NCI-H2227 treated with DMSO at 0.1 percent for 48 hours (cell line): ENCODE measurements around the gene RPS19.
"Not testable (repeated sequence)": the region's sequence is repeated elsewhere in the genome, so short reads cannot be mapped to it uniquely, and the experiment has no call there.

Experiments
- DNase-seq: peaks from one replicate; lab custom pipeline; 2025; lab: John Stamatoyannopoulos, UW

Gene RPS19

DNA sequence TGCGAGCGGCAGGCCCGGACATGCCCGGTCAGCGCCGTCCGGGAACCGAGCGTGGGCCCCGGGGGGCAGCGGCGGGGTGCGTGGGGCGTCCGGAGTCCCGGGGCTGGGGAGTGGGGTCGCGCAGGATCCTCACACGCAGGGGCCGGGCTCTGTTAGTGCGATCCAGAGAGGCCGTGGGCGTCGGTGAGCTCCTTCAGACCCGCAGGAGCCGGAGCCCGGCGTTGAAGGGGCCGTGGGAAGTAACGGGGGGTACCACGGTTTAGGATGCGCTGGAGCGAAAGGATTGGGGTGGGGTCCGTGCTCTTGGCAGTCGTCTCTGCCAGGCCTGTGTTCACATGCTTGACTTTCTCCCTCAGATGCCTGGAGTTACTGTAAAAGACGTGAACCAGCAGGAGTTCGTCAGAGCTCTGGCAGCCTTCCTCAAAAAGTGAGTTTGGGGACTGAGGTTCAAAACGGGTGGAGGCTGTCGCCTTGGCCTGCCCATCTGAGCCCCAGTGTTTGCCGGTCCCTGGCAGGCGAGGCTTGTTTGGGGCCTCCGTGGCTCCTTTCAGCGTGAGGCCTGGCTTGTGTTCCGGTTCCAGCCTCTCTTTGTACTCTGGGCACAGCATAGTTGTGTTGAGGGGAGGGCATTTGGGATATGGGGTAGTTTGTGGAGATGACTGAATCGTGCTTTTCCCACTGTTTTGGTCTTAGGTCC, 512 bp downstream of the RPS19 start:
- DNase-seq: no peak

DNA sequence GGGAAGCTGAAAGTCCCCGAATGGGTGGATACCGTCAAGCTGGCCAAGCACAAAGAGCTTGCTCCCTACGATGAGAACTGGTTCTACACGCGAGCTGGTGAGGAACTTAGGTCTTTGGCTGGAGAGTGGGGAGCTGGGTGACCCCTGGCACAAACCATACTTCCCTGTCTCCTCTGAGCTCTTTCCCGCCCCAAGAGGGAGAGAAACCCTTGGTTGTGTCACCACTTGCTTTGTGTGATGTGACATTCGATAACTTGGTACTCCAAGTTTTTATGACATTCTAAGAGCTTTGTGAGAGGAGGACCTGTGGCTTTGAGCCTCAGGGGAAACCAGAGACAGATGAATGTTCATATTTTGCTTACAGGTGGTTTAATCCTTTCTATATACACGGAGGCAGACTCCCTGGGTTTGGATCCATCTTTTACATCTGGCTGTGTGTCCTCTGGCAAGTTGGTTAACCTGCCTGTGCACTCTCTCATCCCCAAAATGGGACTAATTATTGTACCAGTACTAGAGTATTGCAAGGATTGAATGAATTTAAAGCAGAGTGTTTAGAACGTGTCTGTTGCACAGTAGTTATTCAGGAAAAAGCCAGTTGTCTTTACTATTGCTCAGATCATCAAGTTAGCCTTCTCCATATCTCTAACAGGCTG, 1.2 kb downstream of the RPS19 start:
- DNase-seq: no peak

DNA sequence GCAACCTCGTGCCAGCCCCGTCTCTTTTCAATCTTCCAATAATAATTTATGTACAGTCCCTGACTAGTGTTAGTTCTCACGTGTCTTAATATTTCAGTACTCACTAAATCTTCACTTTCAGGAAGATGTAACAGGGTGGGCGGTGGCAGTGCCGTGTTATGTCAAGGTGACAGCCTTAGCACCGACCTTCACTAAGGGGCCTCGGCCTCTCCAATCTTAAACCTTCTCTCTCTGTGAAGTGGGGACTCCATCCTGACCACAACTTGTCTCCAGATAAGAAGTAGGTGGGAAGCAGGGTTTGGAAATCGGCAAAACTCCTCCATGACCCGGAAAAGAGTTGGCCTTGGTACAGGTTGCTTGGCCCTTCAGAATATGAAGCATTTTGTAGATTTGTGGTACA, 1.8 kb downstream of the RPS19 start:
- DNase-seq: no peak

DNA sequence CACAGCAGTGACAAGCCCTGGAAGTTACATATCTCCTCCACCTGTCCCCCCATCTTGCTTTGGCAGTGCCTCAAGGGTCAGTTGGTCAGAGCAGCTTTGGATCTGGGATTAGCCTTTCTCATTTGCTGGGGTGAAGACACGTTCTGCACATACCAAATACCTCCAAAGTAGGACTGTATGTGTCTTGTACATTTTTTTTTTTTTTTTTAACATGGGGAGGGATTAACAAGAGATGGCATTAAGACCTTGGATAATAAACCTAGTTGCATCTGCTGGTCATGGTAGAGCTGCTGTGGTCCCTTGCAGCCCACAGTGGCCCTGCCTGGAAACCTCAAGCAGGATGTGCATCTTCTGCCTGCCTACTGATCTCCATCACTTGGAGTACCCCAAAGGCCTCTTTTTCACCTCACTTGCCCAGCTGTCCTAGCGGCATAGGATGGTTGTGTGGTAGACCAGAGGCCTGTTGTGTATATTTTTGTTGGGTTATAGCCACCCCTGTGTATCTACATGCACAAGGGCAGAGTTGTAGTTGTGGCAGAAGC, 2.5 kb downstream of the RPS19 start:
- DNase-seq: no peak

DNA sequence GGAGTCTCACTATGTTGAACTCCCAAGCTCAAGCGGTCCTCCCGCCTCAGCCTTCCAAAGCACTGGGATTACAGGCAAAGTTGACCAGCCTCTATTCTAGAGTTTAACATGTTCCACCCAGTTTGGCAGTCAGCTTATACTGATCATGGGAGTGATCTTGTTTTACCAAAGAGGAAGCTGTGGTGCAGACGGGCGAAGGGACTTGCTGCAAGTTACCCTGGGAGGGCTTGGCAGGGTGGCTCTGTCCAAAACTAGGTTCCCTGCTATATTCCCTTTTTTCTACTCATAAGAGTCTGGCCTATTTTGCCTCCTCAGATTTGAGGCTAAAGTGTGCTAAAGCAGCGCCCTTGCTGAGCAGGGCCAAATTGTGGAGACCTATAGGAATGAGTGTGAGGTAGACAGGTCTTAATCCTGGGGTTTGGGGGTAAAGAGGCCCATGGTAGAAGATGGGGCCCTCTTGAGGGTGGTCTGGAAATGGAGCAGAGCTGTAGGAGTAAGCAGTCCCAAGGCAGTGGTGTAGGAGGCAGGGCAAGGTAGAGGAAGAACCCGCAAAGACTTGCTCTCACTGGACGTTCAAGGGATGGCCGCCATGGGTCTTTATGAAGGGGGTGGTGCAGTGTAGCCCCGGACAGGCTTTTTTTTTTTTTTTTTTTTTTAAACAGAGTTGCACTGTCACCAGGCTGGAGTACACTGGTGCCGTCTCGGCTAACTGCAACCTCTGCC, 3.3 kb downstream of the RPS19 start:
- no peak for DNase-seq

DNA sequence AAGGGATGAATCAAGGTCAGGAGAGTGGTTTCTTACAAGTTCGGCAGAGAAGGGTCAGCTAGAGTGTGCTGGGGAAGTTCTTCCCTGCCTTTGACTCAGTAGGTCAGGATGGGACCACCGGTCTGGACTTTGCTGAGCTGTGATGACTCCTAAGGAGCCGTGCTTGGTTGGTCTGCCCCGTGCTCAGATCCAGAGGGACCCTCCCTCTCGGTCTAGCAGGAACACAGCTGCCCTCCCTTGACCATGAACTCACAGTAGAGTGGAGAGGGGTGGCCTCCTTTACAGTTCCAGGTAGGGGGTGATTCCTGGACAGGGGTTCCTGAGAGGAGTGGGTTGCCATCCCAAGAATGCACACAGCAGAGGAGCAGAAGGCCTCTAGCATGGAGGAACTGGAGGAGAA, 4.3 kb downstream of the RPS19 start:
- DNase-seq: no peak

DNA sequence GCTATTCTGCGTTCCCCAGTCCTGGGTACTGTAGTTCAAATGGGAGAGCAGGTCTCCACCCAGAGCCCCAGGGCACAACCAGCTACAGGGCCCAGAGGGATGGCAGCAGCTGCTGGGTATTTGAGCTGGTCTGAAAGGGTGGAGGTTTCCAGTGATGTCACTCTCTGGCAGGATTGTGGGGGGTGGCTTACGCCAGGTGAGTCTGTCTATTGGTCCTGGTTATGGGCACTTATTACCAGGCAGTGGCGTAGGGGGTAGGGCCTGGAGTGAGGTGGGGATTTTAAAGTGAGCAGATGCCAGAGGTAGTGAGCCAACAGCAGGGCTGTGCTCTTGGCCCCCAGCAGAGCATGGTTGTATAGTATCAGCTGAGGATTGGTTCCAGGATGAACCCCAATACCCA, 6.2 kb downstream of the RPS19 start:
- DNase-seq: no peak

DNA sequence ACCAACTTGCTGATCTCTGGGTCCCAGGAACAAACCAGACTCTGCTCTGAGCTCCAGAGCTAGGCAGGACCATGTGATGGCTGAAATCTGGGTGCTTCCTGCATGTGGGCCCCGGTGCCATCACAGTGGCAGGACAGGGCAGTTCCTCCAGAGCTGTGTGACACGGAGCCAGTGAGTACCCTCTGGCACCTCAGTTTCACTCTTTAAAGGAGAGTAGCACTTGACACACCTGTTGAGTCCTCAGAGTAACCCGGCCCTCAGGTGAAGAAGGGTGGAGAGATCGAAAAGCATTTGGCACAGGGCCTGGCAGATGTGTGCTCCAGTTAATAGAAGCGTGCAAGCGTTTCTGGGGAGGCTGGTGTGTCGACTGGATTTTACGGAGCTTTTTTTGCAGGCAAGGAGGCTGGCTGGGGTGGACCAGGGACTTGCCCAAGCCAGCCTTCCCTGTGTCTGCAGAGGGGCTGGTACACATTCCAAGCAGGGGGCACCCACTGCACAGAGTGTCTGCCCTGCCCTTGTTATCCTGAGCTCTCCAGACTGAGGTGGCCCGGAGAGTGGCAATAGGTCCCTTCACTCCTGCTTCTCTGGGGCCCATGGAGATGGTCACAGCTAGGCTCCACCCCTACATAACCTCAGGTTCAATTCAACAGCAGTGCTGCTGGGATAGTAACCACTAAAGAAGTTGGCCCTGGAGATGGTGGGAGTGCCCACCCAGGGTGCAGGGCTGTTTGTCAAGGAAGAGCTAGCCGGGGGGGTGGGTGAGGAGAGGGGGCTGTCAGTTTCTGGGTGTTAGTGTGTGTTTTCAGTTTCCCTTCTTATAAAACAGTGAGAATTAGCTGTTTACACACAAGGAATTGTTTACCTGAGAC, 8.3 kb downstream of the RPS19 start:
- no peak for DNase-seq

DNA sequence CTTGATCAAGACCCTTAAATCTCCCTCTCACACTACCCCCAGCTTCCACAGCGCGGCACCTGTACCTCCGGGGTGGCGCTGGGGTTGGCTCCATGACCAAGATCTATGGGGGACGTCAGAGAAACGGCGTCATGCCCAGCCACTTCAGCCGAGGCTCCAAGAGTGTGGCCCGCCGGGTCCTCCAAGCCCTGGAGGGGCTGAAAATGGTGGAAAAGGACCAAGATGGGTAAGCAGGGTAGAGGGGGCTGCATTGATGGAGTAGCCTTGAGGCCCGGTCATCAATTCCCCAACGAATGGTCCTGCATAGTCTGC, 8.9 kb downstream of the RPS19 start:
- no peak for DNase-seq

DNA sequence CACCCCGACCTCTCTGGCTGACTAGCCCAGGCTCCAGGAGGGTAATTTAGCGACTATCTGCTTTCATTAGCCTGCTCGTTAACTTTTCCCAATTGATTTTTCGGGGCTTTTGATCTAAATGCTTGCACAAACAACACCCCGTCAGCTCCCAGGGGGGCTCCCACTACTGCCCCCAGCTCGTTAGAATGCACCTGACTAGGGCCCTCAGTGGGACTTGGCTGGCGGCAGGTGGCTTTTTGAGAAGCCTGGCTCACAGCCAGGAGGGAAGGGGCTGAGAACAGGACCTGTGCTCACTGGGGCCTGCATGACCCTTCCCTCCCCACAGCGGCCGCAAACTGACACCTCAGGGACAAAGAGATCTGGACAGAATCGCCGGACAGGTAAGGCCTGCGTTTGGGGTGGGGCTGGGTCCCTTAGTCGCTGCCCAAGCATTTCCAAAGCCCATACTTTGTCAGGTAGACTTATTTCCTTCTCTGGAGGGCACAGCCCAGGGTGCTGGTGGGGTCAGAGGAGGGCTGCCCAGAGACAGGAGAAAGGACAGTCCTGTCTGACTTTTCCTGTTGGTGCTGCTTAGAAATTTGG, 9.4 kb downstream of the RPS19 start:
- no peak for DNase-seq

DNA sequence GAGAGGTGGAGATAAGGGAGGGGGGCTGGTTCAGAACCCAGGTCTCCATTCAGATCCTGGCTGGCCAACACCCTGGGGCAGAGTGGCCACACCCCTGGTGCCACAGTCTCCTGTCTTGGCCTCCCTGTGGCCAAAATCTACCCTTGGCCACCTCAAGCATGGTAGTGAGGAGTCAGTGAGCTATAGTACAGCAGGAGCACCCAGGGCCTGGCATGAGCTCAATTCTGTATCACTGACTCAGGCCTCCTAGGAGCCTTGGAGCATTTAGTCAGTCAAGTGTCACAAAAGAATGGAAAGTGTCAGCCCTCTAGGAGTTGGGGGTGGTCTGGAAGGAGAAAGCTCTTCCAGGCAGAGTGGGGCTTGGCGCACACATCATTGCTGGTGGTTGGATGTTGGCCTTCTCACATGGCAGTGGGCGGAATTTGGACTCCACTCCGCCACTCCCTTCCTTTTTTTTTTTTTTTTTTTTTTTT, 10.4 kb downstream of the RPS19 start:
- DNase-seq: no peak

DNA sequence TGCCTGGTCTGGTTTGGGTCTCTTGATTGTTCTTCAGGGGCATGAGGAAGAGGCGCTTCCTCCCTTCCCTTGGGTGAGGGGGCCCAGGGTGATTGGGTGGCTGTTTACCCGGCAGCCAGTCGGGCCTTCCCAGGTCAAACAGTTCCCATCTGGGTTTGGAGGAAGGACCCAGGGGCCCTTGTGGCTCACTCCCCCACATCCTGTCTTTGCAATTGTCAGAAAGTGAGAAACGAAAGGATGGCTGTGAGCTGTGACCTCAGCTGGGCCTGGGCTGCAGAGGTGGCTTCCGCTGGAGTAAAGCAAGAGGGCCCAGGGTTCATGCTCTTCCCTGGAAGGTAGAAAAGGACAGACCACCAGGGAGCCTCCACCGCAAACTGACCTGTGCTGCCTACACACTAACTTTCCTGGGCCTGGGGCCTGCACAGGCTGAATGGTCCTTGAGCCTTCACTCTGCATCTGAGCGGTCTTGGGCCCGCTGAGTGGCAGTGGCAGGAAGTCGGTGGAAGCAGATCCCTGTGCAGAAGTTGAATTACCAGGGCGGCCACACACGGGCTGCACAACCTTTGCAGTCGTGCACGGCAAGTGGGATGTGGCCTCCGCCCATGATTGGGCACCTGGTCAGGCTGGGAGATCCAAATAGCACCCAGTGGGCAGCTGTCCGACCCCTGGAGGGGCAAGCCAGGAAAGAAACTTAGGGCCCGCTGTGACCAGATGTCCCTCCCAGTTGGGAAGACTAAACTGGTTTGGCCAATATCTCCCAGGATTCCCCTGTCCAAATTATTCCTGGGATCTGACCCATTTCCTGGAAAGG, 11.7 kb downstream of the RPS19 start:
- no peak for DNase-seq

DNA sequence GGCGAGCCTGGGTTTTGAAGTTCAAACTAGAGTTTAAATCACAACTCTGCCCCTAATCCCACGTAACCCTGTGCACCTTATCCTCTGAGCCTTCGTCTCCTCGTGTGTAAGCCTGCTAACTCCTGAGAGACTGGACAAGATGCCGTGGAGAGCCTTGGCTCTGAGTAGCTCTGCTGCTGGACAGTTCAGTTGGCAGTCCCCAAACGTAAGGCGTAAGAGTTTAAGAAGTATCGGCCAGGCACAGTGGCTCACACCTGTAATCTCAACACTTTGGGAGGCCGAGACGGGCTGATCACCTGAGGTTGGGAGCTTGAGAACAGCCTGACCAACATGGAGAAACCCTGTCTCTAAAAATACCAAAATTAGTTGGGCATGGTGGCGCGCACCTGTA, 12.3 kb downstream of the RPS19 start:
- DNase-seq: no peak

DNA sequence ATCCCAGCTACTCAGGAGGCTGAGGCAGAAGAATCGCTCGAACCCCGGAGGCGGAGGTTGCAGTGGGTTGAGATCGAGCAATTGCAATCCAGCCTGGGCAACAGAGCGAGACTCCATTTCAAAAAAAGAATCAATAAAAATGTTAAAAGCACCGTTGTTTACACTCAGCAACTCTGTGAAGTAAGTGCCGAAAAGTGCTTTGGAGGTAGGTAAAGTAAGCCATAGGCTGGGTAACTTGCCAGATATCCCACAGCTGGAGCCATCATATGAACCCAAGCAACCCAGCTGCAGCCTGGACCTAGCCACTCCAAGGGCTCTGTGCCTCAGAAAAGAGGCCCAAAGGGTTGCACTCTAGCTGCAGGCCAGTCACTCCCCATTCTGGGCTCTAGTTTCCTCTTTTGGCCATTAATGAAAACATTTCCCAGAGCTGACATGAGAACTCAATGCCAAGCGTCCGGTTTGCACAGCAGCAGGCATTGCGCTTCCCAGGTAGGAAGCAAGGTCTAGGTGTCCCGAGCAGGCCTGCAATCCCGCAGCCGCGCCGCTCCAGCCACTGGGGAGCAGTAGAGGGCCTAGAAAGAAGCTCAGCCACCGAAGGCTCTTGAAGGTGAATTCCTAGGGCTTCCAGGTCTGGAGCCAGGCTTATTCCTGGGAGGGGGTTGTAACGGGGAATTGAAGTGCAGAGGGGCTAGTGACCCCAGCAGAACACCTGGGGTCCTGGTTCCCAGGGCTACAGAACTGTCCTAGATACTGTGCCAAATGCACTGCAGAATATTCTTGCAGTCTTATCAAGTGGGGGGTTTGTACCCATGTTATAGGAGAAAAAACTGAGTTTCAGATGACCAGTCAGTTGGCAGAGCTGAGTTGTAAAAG, 13.0 kb downstream of the RPS19 start:
- DNase-seq: peak; percentile 87

DNA sequence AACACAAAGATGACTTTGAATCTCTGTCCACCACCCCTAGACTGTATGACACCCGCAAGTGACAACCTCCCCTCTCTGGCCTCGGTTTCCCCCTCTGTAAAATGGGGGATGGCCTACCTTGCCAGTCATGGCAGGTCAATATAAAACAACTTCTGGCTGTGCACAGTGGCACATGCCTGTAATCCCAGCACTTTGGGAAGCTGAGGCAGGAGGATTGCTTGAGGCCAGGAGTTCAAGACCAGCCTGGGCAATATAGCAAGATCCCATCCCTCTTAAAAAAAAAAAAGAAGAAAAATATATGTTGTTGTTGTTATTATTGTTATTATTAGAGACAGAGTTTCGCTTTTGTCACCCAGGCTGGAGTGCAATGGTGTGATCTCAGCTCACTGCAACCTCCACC, 15.9 kb downstream of the RPS19 start:
- DNase-seq: not testable (repeated sequence)

DNA sequence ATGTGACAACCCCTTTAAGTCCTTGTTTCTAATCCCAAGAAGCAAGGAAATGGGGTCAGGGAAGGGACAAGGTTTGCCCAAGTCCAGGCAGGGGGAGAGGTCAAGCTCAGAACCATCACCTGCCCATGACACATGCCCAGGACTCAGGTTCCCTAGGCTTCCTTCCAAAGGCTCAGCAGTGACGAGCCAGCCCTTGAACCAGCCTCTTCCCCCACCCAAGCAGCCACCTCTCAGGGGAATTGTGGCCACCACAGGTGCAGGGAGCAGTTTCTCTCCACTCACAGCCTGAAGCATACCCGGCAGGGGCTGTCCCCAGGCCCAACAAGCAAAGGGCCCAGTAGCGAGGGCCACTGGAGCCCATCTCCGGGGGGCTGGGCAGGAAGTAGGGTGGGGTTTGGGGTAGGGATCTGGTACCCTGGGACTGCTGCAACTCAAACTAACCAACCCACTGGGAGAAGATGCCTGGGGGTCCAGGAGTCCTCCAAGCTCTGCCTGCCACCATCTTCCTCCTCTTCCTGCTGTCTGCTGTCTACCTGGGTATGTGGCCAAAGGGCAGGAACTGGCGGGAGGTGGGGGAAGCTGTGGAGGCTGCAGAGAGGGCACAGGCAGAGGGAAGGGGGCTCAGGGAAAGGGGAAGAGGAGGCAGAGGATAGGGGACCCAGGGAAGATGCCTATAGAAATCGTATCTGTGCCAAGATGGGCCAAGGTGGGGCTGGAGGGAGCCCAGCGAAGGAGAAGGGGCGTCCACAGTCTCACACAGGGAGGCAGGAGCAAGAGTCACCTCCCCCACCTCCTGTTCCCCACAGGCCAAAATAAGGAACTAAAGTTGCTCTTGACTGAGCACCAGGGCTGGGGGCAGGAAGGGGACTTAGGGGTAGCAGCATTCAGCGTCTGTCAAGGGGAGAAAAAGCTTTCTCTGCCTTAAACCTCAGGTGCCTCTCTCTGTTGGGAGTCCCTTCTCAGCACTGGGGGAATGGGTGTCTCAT, 17.1 kb downstream of the RPS19 start, which contains the start of gene CD79A:
Gene CD79A, plus strand, starts transcription at position 433 of the 986 bp plus-strand sequence. Its CDS starts 26 bp downstream, at position 459.
- DNase-seq: no peak

DNA sequence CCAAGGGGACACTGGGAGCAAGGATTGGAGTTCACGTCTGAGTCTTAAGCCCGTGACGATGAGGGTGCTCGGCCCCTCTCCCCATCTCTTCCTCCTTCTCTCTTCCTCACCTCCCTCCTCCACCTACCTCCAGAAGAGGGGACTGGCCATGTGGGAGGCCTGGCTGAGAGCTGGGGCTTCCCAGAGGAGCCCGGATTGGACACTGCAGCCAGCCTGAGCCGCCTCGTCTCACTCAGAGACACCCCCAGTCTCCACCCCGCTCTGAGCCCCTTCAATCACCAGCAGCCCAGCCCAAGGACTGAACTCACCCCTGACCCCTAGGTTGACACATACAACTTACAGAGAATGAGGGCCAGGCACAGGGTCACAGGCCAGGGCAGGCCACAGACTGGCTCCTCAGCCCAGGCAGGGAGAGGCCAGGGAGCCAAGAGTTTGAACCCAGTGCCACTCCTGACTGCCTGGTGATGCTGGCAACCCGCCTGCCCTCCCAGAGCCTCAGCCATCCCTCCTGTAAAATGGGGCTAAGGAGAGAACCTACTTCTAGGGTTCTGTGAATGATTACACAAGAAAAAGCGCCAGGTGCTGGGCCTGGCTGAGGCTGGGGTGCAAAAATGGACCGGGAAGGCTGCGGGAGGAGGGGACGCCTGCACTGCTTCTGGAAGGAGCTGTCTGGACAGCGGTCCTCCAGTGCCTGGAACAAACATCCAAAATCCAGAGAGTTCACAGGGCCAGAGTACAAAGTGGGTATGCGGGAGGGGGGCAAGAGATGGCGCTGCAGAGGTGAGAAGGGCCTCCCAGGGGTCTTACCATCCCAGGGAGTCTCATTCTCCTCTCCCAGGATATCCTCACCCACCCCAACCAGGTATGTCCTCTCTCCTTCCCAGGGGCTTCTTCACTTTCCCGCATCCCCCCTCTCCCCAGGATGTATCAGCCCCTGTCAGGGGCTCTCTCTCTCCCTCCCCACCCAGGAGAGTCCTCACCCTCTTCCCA, 18.2 kb downstream of the RPS19 start:
- no peak for DNase-seq
